HEK293T (cell line): ENCODE results near the gene MVB12B.

Experiments
- ARNT ChIP-seq: fragments of 450-650 bp; IDR thresholded peaks from 2 replicates; pipeline ENCODE4 v1.6.1; 2017; ENCODE audit warnings: mild to moderate bottlenecking
- BHLHE40 ChIP-seq: fragments of 450-650 bp; IDR thresholded peaks from 2 replicates; pipeline ENCODE4 v1.6.1; 2016; ENCODE audit warnings: mild to moderate bottlenecking, moderate library complexity, borderline replicate concordance
- CTBP1 ChIP-seq: fragments of 450-650 bp; IDR thresholded peaks from 2 replicates; pipeline ENCODE4 v1.6.1; 2016; ENCODE audit warnings: borderline replicate concordance
- ELF4 ChIP-seq: fragments of 450-650 bp; IDR thresholded peaks from 2 replicates; pipeline ENCODE4 v1.6.1; 2017; ENCODE audit warnings: antibody characterized with exemption
- FOXM1 ChIP-seq: fragments of 450-650 bp; IDR thresholded peaks from 2 replicates; pipeline ENCODE4 v1.6.1; 2017; ENCODE audit warnings: mild to moderate bottlenecking, borderline replicate concordance
- HDGF ChIP-seq: fragments of 450-650 bp; IDR thresholded peaks from 2 replicates; pipeline ENCODE4 v1.6.1; 2017; ENCODE audit warnings: antibody characterized with exemption, borderline replicate concordance

DNA sequence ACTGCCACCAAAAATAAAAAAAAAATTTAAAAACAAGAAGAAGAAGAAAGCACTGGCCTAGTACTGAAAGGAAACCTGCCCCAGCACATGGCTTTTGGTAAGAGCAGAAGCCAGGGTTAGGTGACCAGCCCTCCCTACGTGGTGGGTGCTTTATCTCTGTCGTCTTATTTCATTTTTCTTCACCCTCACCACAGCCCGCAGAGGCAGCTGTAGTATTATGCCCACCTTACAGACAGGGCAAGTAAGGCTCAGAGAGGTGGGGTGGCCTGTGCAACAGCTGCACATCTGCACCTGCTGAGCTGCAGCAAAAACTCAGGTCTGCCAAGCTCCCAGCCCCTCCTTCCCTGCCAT, 146.3 kb downstream of the MVB12B start:
- TF ChIP-seq ELF4 (no peak), BHLHE40 (no peak), CTBP1 (no peak), HDGF (no peak), ARNT (no peak), FOXM1 (no peak)
